ENCODE data around the gene GGN. TPM values are rescaled to one million over a fixed set of nuclear protein-coding genes. Genes with fewer than 3 reads are reported as not detected.

The GGN gene
- total RNA-seq, 6 experiments from 2014 or later: not detected

DNA sequence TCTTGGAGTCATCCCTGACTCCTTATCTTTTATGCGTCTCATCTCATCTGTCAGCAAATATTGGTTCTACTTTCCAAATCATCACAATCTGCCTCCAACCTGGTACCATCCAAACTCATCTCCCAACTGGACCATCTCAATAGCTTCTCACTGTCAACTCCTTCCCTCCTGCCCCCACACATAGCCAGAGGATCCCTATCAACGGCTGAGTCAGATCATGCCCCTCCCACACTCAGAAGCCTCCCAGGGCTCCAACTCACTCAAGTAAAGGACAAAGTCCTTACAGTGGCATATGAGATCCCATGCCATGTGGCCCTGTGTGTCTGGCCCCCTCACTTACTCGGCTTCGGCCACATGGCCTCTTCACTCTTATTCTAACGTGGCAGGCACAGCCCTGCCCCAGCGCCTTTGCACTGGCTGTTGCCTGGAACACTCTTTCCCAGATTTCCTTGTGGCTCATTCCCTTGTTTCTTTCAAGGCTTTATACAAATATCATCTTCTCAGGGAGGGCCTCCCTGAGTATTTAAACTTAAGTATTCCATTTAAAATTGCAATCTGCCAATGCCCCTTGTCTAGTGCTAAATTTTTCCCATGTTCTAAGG is 5.0 kb upstream of the GGN start:
- Histone ChIP-seq H3K27me3 (no peaks in the 10 kb centered on the region), H3K4me1 (no peaks in the 10 kb centered on the region), H3K36me3 (no peaks in the 10 kb centered on the region), H3K4me3 (no peak overlapping the region), H3K9me3 (no peaks in the 10 kb centered on the region), H3K27ac (no peak overlapping the region)
- DNase-seq: no peak
- ATAC-seq: peak in 2 of 4 donors; percentile 15 to 57
- intact Hi-C loops (cut with DNase I): loop anchor here in 1 of 2 donors (10.0 kb wide), 1 partner anchor 232 kb away; no protein-coding TSS in a partner anchor
- 17% methylated on average over 3 of the region's 6 CpGs for WGBS (ENCODE audit: insufficient coverage, low coverage, low lambda C conversion rate, missing lambda C conversion rate)
- TF ChIP-seq, protein P1, sequence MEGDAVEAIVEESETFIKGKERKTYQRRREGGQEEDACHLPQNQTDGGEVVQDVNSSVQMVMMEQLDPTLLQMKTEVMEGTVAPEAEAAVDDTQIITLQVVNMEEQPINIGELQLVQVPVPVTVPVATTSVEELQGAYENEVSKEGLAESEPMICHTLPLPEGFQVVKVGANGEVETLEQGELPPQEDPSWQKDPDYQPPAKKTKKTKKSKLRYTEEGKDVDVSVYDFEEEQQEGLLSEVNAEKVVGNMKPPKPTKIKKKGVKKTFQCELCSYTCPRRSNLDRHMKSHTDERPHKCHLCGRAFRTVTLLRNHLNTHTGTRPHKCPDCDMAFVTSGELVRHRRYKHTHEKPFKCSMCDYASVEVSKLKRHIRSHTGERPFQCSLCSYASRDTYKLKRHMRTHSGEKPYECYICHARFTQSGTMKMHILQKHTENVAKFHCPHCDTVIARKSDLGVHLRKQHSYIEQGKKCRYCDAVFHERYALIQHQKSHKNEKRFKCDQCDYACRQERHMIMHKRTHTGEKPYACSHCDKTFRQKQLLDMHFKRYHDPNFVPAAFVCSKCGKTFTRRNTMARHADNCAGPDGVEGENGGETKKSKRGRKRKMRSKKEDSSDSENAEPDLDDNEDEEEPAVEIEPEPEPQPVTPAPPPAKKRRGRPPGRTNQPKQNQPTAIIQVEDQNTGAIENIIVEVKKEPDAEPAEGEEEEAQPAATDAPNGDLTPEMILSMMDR (IDR thresholded peaks at IDR 0.05): no peak
- TF ChIP-seq POLR2A (IDR thresholded peaks at IDR 0.05): peak; percentile 15

DNA sequence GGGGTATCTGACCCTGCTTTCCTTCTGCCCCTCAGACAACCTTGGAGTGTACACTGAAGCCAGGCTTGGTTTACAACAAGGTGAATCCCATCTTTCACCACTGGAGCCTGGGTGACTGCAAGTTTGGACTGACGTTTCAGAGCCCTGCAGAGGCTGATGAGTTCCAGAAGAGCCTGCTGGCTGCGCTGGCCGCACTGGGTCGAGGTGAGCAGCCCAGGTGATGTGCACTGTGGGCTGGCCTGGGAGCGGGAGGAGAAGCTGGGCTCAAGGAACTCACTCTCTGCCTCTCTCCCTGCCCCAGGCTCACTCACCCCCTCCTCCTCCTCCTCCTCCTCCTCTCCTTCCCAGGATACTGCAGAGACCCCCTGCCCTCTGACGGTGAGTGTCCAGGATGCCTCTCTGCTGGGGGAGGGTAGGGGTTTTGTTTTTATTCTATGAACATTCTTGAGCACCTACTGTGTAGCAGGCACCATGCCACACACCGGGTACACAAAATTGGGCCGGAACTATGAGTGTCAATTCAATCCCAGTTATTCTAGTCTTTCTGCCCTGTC is 4.2 kb upstream of the GGN start:
- Histone ChIP-seq H3K36me3 (no peaks in the 10 kb centered on the region), H3K4me1 (peaks cover 0 to 2% (median 0%) of the 10 kb centered on the region in 4 donors), H3K27ac (no peak overlapping the region), H3K4me3 (no peak overlapping the region), H3K27me3 (no peaks in the 10 kb centered on the region), H3K9me3 (no peaks in the 10 kb centered on the region)
- TF ChIP-seq, protein P1 (IDR thresholded peaks at IDR 0.05): no peak
- no peak for TF ChIP-seq POLR2A (IDR thresholded peaks at IDR 0.05)
- 64% methylated on average over 3 of the region's 8 CpGs for WGBS (ENCODE audit: insufficient coverage, low coverage, low lambda C conversion rate, missing lambda C conversion rate)
- intact Hi-C loops (cut with DNase I): loop anchor here in 1 of 2 donors (10.0 kb wide), 1 partner anchor 233 kb away; no protein-coding TSS in a partner anchor
- ATAC-seq: no peak
- DNase-seq: no peak

DNA sequence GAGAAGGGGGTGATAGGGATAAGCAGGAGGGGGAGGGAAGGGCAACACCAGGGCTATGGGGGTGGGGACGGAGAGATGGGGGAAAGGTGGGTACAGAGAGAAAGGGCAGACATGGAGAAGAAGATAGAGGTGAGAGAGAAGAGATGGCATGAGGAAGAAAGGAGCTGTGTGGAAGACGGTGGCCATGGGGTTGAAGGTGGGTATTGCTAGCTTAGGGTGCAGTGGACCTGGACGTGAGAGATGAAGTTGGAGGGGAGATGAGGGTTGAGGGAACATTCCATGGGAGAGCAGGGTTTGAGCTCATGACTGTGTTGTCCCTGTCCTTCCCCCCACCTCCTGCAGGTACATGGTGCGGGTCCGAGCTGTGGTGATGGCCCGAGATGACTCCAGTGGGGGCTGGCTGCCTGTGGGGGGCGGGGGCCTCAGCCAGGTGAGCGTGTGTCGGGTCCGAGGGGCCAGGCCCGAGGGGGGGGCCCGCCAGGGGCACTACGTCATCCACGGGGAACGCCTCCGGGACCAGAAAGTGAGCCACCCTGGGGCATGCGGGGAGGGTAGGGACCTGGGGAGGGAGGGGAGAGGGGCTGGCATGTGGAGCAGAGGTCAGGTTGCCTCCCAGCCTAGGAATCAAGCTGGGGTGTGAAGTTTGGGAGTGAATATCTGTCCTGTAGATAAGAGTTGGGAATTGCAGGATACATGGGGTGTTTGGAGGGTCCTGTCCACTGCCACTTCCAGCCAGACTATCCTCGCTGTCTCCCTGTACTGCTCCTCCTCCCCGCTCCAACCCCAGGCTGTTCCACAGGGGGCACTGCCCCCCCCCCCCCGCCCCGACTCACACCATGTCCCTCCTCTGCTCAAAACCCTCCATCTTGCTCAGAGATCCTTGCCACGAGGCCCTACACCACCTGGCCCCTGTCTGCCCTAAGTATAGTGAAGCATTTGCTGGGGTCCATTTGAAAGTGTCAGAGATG is 2.4 kb upstream of the GGN start:
- peaks cover 0 to 9% (median 0%) of the 10 kb centered on the region in 4 donors for H3K4me1 ChIP-seq
- intact Hi-C loops (cut with DNase I): loop anchor here in 1 of 2 donors (10.0 kb wide), 1 partner anchor 235 kb away; no protein-coding TSS in a partner anchor
- DNase-seq (no peak), ATAC-seq (no peak)
- no peaks in the 10 kb centered on the region for H3K9me3 ChIP-seq
- no peak overlapping the region for H3K27ac ChIP-seq
- H3K36me3 ChIP-seq: no peaks in the 10 kb centered on the region
- no peak for TF ChIP-seq POLR2A (IDR thresholded peaks at IDR 0.05)
- TF ChIP-seq, protein P1 (IDR thresholded peaks at IDR 0.05): no peak
- no peak overlapping the region for H3K4me3 ChIP-seq
- 34% methylated on average over 9 of the region's 22 CpGs for WGBS (ENCODE audit: insufficient coverage, low coverage, low lambda C conversion rate, missing lambda C conversion rate)
- no peaks in the 10 kb centered on the region for H3K27me3 ChIP-seq

DNA sequence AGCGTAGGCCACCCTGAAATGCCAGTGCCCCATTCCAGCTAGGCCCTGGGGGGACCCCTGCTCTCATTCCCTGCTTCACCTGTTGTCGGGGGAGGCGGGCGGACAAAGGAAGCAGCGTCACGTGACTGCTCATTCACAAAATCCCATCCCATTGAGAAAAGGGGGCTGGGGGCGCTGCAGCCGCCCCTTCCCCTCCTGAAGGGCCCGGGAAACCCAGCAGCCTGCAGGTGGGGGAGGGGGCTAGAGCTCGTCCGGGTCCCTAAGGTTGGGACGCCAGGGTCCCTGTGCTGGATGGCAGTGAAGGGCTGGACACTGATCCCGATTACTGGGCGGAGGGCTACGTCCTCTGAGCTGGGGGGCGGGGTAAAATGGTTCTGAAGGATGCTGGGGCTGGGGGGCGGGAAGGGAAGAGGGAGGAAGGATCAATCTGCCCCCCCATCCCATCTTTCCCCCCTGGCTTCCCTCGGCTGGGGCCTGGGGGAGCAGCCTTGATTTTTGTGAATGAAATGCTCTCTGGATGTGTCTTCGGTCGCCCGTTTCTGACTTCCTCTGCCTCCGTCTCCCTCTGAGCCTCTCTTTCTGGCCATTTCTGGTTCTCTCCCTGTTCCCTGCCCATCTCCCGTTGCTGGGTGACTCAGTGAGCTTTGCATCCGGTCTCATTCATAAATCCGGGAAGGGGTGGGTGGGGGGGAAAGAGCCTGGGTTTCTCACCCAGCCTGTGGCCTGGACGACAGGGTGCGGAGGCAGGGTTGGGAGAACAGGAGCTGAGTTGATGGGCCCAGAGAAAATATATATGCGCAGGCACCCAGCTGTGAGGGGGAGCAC is 1.5 kb upstream of the GGN start:
- no peak overlapping the region for H3K4me3 ChIP-seq
- no peaks in the 10 kb centered on the region for H3K36me3 ChIP-seq
- no peaks in the 10 kb centered on the region for H3K27me3 ChIP-seq
- ATAC-seq (no peak), DNase-seq (no peak)
- WGBS (ENCODE audit: insufficient coverage, low coverage, low lambda C conversion rate, missing lambda C conversion rate): 8% methylated on average over 17 of the region's 28 CpGs
- intact Hi-C loops (cut with DNase I): no loop called here
- H3K27ac ChIP-seq: no peak overlapping the region
- no peaks in the 10 kb centered on the region for H3K9me3 ChIP-seq
- H3K4me1 ChIP-seq: peaks cover 0 to 9% (median 0%) of the 10 kb centered on the region in 4 donors
- TF ChIP-seq, protein P1 (IDR thresholded peaks at IDR 0.05): no peak
- no peak for TF ChIP-seq POLR2A (IDR thresholded peaks at IDR 0.05)

Data from right lobe of liver (tissue), 6 donors.